Activated CD8-positive, alpha-beta memory T cell treated with anti-CD3 and anti-CD28 coated beads for 48 hours (primary cell): ENCODE results near the gene PHLDA2.
A peak's percentile ranks its signal among the peaks of the same experiment; 100 is the strongest.

ENCODE experiments used
- DNase-seq, 3 experiments: peaks; one replicate each; pipeline ENCODE4 v3.0.0-alpha.2; 2020; ENCODE audit warnings: low read depth in 2 of 3, low spot score in 2 of 3

The PHLDA2 gene

DNA sequence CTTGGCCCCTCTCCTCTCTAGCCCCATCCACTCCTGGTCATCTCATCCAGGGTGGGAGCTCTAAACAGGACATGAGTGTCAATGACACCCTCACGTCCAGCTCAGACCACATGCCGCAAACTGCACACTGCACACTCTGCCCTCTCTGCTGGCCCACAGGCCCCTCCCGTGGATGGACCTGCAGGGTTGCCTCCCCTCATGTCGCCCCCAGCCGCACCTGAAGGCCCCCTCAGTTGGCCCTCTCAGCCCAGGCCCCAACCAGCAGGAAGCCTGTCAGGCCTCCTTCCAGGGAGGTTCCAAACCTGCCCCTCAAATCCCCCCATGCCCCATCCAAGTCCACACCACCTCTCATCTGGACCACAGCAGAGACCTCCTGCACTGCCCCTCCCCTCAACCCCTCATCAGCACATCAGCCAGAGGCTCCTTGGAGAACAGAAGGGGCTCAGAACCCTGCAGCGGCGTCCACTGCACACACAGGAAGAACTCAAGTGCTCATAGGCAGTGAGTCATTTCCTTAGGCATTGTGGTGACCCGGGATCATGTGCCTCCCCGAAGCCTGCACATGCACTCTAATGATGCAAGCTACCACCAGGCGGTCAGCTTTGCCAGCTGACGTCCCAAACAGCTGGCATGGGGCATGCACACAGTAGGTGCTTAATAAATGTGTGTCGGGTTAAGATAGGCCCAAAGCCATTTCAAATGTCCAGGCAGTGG is 30.7 kb downstream of the PHLDA2 start:
- DNase-seq, result no peak

GRCh38 chr11:2897048-2897447 is 32.2 kb downstream of the PHLDA2 start:
- DNase-seq, result no peak

- no peak for DNase-seq
These were observed 33.2 kb downstream of the PHLDA2 start for GRCh38 chr11:2896047-2896446.

DNA sequence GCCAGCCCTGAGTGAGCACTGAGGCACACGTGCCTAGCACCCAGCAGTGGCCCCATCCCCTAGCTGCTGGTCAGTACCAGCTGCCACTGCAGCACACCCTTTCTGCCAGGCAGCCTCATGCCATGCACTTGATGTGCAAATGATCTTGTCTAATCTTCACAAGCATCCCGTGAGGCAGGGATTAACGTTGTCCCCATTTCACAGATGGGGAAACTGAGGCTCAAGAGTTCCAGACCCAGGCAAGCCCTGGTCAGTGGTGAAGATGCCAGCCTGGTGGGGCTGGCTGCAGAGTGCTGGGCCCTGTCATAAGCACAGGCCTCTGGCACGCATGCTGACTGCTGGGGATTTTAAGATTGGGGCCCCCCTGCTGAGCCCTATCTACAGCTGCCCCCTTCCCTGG is 35.3 kb downstream of the PHLDA2 start:
- DNase-seq, result no peak

GRCh38 chr11:2892967-2893528 is 36.2 kb downstream of the PHLDA2 start:
- no peak for DNase-seq

- DNase-seq, result peak; percentile 34 to 55 (median 52)
These were observed 36.8 kb downstream of the PHLDA2 start for GRCh38 chr11:2892215-2892966.

DNA sequence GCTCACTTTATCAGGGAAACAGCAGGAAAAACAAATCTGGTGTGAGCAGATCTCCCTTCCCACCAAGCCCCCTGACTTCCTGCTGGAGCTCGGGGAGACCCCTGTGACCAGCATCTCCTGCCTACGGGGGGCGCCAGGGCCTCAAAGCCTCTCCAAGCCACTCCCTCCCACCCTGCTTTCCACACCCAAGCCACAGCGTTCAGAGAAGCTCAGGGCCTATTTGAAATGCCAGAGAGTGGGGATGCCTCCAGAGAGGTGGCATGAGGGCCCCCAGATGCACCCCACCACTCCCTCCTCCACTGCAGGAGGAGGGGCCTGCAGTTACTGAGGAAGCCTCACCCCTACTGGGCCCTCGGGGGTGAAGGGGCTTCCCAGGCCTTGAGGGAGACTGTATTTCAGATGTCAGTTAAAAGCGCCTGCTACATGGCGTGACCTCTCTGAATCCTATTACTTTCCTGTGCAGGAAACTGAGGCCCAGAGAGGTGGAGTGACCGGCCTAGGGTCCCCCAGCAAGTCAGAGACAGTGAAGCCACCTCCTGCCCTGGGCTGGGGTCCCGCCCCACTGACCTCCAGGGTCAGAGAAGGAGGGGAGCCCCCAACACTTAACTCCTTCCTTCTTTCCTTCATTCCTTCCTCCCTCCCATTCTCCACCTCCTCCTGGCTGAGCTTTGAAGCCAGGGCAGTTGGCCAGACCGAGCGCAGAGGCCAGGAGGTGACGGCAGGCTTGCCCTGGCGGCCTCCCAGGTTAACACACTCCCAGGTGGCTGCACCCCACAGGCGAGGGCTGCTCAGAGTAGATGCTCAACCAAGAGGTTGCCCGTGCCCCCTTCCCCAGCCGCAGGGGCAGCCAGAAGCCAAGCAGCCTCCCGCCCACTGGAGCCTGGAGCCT is 37.6 kb downstream of the PHLDA2 start:
- no peak for DNase-seq

- DNase-seq, result no peak
These were observed 38.5 kb downstream of the PHLDA2 start for GRCh38 chr11:2890466-2891294.

DNA sequence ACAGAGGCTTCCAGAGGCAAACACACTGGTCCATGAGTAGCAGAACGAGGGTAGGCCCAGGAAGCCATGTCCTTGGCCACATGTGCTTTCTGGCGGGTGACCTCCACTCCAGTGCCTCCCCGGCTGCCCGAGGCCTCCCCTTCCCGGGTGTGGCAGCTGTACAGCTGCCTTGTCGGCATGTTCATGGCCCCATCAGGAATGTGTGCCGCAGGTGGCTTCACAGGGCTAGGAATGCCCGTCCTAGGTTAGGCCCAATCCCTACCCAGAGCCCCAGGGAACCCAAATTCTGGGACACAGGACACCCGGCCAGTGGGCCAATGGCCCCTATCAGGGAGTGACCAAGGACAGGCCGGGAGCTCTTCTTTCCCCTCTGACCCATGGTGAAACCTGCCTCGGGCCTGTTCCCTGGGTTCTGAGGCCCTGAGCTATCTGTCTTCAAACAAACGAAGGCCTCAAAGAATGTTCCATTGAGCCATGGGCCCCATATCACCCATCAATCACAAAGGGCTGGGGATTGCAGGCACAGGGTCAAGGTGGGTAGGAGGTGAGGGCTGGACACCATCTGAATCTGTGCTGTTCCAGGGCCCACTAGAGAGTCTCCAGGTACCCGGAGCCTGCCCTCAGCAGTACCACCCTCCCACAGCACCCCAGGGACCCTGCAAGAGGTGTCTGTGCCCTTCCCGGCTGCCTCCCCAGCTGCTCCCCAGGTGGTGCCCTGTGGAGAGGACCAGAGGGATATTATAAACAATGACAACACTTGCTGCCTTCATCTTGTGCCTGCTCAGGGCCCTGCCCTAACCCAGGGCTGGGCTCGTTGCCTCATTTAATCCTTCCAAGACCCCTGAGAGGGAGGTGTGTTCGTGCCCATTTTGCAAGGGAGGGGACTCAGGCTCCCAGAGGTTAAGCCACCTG is 39.6 kb downstream of the PHLDA2 start:
- no peak for DNase-seq

DNA sequence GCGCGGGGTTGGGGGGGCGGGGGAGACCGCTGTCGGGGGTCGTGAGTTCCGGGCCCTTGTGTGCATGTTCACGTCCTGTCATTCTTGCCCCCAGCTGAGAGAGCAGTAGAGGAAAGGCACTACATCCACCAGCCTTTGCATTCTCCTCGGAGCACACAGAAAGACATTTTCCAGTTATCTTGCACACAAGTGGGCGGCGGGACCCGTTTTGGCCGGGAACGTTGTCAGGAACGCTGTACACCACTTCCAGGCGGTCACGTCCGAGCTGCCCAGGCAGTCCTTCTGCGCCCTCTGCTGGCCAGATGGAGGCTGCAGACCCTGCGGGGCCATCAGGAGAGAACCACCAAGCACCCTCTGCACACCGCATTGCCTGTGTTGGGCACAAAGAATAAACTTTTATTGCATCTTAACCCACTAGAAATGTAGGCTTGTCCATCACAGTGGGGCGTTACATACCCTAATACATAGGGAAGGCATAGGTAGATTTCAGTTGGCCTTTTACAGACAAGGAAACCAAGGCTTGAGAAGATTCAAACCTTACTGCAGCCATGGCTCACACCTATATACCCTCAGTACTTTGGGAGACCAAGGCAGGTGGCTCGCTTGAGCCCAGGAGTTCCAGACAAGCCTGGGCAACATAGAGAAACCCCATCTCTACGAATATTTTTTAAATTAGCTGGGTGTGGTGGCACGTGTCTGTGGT is 40.8 kb downstream of the PHLDA2 start:
- DNase-seq, result peak; percentile 62 to 91 (median 86)

DNA sequence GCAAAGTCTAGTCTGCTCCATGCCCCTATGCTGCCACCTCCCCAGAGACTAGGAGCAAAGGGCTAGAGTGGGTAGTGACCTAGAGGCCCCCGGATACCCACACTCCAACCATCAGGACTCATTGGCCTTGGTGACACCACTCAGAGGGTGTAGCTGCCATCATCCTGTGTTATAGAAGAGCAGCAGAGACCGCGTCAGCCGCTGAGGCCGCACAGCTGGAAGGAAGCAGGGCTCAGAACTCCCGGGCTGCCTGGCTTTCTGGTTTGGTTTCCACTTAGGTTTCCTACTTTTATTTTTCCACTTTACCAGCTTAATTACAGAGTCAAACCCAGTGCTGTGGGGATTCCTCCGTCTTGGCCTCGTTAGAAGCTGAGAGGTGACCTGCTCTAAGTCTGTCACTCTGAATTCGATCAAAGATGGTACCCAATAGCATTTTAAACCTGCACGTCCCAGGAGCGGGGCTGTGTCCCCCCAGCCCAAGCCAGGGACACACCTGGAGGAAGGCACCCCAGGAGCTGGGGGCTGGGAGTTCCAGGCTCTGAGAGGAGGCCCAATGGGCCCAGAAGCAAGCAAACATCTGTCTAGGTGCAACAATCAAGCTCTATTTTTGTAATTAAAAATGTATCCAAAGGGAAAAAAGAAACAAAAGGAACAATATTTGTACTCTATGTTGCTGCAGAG is 41.6 kb downstream of the PHLDA2 start:
- no peak for DNase-seq

DNA sequence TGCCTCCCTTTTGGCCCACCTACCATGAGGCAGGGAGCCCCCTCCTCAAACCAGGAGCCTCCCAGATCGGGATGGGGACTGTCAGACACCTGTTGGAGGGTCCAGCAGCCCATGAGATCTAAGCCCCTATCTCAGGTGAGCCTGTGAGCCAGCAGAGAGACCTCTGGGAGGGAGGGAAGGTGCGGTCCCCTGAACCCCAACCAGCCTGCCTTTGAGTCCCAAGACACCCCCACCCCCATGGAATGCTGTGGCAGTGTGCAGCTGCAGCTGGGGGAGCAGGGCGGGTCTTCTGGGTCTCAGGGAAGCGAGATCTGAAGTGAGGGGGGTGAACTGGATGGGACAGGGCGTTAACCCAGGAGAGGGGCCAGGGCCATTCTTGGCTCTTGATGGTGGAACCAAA is 42.3 kb downstream of the PHLDA2 start:
- no peak for DNase-seq

- DNase-seq, result no peak
These were observed 42.9 kb downstream of the PHLDA2 start for GRCh38 chr11:2886191-2886894.

- DNase-seq, result peak in 2 of 3 experiments; percentile 55 to 65
These were observed 43.5 kb downstream of the PHLDA2 start, which contains the start of gene CDKN1C for GRCh38 chr11:2885678-2886081. CDKN1C (minus strand) TSS chr11:2885775; CDS start chr11:2885456, 319 bp downstream.

DNA sequence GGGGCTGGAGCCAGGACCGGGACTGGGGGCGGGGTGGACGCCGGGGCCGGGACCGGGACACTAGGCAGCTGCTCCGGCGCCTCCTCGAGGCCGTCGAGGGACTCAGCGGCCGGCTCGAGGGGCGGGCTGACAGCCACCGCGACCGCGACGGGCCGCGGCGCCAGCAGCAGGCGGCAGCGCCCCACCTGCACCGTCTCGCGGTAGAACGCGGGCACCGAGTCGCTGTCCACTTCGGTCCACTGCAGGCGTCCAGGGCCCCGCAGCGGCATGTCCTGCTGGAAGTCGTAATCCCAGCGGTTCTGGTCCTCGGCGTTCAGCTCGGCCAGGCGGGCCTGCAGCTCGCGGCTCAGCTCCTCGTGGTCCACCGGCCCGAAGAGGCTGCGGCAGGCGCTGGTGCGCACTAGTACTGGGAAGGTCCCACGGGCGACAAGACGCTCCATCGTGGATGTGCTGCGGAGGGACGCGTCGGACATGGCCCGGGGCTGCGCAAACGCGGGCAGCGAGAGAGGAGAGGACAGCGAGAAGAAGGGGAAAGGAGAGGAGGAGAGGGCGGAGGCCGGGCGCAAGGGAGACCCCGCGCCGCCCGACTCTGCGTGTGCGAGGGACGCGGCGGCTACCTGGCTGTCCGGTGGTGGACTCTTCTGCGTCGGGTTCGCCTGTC is 44.1 kb downstream of the PHLDA2 start:
- DNase-seq, result no peak

- no peak for DNase-seq
These were observed 45.0 kb downstream of the PHLDA2 start for GRCh38 chr11:2883979-2884815.
